HL-60 (cell line): ENCODE measurements around the gene XPNPEP1.

ENCODE experiments used
- DNase-seq, 2 experiments: peaks; one replicate each; pipeline ENCODE4 v3.0.0-alpha.2; 2010 to 2020; ENCODE audit warnings: low read depth in 1 of 2, low spot score in 1 of 2
- H3K27ac ChIP-seq: fragments of 250-450 bp; sonication (Bioruptor Pico); replicated peaks from 2 replicates; pipeline ENCODE4 v1.5.1; 2020; ENCODE audit warnings: mild to moderate bottlenecking, moderate library complexity
- H3K27me3 ChIP-seq: fragments of 250-450 bp; sonication (Bioruptor Pico); 2 replicates; pipeline ENCODE4 v1.5.1; 2021; ENCODE audit warnings: mild to moderate bottlenecking, moderate library complexity; ENCODE audit not compliant: insufficient read depth, poor library complexity, severe bottlenecking
- H3K4me3 ChIP-seq: replicated peaks from 2 replicates; pipeline ENCODE4 v1.5.1; 2011; ENCODE audit warnings: mild to moderate bottlenecking, control low read depth, low read length; ENCODE audit not compliant: insufficient read depth
- CTCF ChIP-seq: IDR thresholded peaks from one replicate; pipeline ENCODE4 v1.5.1; 2011; ENCODE audit warnings: low read length, control low read depth, inconsistent platforms; ENCODE audit not compliant: insufficient read depth
- GABPA ChIP-seq: IDR thresholded peaks from 2 replicates; pipeline ENCODE4 v1.6.1; 2012; ENCODE audit warnings: low read depth
- POLR2AphosphoS5 ChIP-seq: IDR thresholded peaks from 2 replicates; pipeline ENCODE4 v1.6.1; 2012; ENCODE audit warnings: low read depth
- REST ChIP-seq: IDR thresholded peaks from 2 replicates; pipeline ENCODE4 v1.6.1; 2012; ENCODE audit warnings: low read depth; ENCODE audit not compliant: insufficient replicate concordance
- SPI1 ChIP-seq: IDR thresholded peaks from 2 replicates; pipeline ENCODE4 v1.6.1; 2012; ENCODE audit warnings: low read depth, mild to moderate bottlenecking, borderline replicate concordance

The XPNPEP1 gene

GRCh38 chr10:109939315-109939961, 16.1 kb upstream of the XPNPEP1 start:
- no peak overlapping the region for H3K4me3 ChIP-seq
- DNase-seq, result no peak
- H3K27ac ChIP-seq, result no peak overlapping the region
- no peaks in the 10 kb centered on the region for H3K27me3 ChIP-seq
- no peak for TF ChIP-seq SPI1
- no peak for TF ChIP-seq REST
- TF ChIP-seq GABPA, result no peak
- TF ChIP-seq POLR2AphosphoS5, result no peak
- no peak for TF ChIP-seq CTCF

GRCh38 chr10:109937460-109938065, 14.3 kb upstream of the XPNPEP1 start:
- TF ChIP-seq POLR2AphosphoS5 (no peak), CTCF (no peak), REST (no peak), GABPA (no peak), SPI1 (no peak)
- no peak for DNase-seq
- Histone ChIP-seq H3K27me3 (no peaks in the 10 kb centered on the region), H3K4me3 (no peak overlapping the region), H3K27ac (no peak overlapping the region)

- no peak for TF ChIP-seq GABPA
- TF ChIP-seq CTCF, result no peak
- TF ChIP-seq REST, result no peak
- no peak for TF ChIP-seq POLR2AphosphoS5
- TF ChIP-seq SPI1, result no peak
- Histone ChIP-seq H3K27ac (no peak overlapping the region), H3K27me3 (no peaks in the 10 kb centered on the region), H3K4me3 (no peak overlapping the region)
- no peak for DNase-seq
Measured at GRCh38 chr10:109934958-109935793, 11.9 kb upstream of the XPNPEP1 start.
